Measurements from ENCODE around the gene NUDT11. TPM values are rescaled to one million over a fixed set of nuclear protein-coding genes. Genes with fewer than 3 reads are reported as not detected.

Gene NUDT11
- total RNA-seq = 1.1 and 1.2 TPM in 2 replicates

GRCh38 chrX:51496501-51497291, at the start of gene NUDT11:
TSS of gene NUDT11 (minus strand) at chrX:51496592. CDS start at chrX:51496444, 148 bp downstream.

Other genes with a start within 250 kb of the NUDT11 start
- 0.13 and 0.16 TPM in 2 replicates for gene NUDT10, start 163.8 kb downstream of the NUDT11 start, total RNA-seq
- not detected in 2 replicates for gene CENPVL3, start 122.3 kb upstream of the NUDT11 start, total RNA-seq
- not detected in 2 replicates for gene CENPVL2, start 186.2 kb upstream of the NUDT11 start, total RNA-seq
- gene CENPVL1, start 213.9 kb upstream of the NUDT11 start, total RNA-seq = not detected in 2 replicates
- gene GSPT2, start 246.8 kb upstream of the NUDT11 start, total RNA-seq = 3.1 and 5.4 TPM in 2 replicates

All from bladder microvascular endothelial cell (primary cell).